Upper lobe of left lung (tissue), 4 donors: ENCODE measurements around the gene GBF1.

Experiments
- EP300 ChIP-seq, 4 donors: sonication (generic); formaldehyde crosslinking; IDR thresholded peaks; one replicate each; pipeline ENCODE4 v1.5.1; 2017; ENCODE audit warnings: antibody characterized with exemption in 4 of 4, control low read depth in 2 of 4
- POLR2A ChIP-seq, 4 donors: fragments of 450-650 bp; IDR thresholded peaks; one replicate each; pipeline ENCODE4 v1.5.1; 2016 to 2017; ENCODE audit warnings: antibody characterized with exemption in 4 of 4, mild to moderate bottlenecking in 2 of 4
- POLR2AphosphoS5 ChIP-seq, 2 donors: sonication (generic); formaldehyde crosslinking; IDR thresholded peaks; one replicate each; pipeline ENCODE4 v1.5.1; 2017; ENCODE audit warnings: antibody characterized with exemption in 2 of 2
- TF ChIP-seq, protein P1 (sequence below), 6 experiments: fragments of 450-650 bp in 4 of 6; fragments of 200-600 bp in 2 of 6; sonication (generic) in 2 of 6; IDR thresholded peaks; one replicate each; pipeline ENCODE4 v1.5.1; 2016 to 2019; ENCODE audit warnings: antibody characterized with exemption in 6 of 6

DNA sequence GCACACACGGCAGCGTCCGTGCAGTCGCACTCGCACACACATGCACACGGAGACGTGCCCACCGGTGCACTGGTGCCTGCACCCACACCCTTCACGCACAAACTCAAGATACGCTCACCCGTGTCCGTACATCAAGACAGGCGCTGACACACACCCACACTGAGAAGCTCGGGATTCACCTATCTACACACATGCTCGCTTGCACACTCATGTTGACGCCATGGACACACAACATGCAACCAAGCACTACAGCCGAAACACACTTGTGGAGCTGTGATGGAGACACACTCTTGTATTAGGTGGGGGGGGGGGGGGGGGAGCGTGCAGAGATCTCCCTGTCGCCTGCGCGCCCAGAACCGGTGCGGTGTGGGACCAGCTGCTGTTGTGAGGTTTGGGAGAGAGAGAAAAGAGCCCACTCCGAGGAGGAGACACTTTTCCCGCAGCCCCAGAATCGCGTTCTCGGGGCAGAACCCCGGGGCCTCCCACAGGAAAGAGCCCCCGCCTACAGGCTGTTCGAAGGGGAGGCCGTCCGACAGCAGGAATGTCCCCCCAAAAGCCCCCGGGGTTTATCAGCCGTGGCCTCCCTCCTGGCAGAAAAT lies 149.6 kb downstream of the GBF1 start:
- TF ChIP-seq, protein P1, sequence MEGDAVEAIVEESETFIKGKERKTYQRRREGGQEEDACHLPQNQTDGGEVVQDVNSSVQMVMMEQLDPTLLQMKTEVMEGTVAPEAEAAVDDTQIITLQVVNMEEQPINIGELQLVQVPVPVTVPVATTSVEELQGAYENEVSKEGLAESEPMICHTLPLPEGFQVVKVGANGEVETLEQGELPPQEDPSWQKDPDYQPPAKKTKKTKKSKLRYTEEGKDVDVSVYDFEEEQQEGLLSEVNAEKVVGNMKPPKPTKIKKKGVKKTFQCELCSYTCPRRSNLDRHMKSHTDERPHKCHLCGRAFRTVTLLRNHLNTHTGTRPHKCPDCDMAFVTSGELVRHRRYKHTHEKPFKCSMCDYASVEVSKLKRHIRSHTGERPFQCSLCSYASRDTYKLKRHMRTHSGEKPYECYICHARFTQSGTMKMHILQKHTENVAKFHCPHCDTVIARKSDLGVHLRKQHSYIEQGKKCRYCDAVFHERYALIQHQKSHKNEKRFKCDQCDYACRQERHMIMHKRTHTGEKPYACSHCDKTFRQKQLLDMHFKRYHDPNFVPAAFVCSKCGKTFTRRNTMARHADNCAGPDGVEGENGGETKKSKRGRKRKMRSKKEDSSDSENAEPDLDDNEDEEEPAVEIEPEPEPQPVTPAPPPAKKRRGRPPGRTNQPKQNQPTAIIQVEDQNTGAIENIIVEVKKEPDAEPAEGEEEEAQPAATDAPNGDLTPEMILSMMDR (IDR thresholded peaks at IDR 0.05): no peak
- TF ChIP-seq POLR2A (IDR thresholded peaks at IDR 0.05) (no peak), POLR2AphosphoS5 (IDR thresholded peaks at IDR 0.05) (no peak), EP300 (IDR thresholded peaks at IDR 0.05) (no peak)
